GM19328 (cell line): ENCODE measurements around the gene PPIF.
"Not testable (repeated sequence)": the region's sequence is repeated elsewhere in the genome, so short reads cannot be mapped to it uniquely, and the experiment has no call there.

Experiments used
- ATAC-seq: cut with Tn5 transposase; IDR thresholded peaks from one replicate; pipeline ENCODE4 v1.9.1; 2021; ENCODE audit warnings: mild to moderate bottlenecking, moderate library complexity; ENCODE audit not compliant: unreplicated experiment

Gene PPIF

DNA sequence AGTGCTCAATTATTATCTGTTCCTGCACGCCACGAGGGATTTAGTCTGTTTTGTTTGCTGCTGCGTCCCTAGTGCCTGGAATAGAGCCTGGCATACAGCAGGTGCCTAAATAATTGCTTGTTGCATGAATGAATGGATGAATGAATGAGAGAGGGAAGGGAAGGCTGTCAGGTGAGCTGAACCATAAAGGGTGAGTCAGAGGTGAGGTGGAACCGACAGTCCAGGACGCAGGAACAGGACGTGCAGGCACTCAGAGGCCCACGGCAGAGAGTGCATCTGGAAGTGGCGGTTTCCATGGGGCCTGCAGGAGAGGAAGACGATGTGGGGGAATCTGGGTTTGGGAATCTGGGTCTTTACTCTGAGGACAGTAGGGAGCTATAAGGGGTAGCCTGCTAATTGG is 17.7 kb upstream of the PPIF start:
- ATAC-seq, result no peak

DNA sequence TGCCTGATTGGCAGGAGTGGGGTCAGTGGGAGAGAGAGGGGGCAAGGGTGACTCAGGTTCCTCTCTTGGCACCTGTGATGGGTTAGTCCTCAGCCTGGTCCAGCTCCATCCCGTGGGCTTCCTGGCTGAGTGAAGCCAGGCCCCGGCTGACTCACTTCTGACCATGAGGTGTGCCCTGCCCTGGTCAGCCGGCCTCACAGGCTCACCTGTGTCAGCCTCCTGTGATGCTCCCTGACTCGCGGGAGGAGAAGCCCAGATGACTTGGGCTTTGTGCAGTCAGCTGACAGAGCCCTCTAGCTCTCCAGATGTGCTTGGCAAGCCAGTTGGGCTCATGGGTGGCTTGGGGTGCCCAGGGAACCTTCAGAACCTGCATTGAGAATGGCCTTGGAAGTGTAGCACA is 16.0 kb upstream of the PPIF start:
- ATAC-seq, result no peak

DNA sequence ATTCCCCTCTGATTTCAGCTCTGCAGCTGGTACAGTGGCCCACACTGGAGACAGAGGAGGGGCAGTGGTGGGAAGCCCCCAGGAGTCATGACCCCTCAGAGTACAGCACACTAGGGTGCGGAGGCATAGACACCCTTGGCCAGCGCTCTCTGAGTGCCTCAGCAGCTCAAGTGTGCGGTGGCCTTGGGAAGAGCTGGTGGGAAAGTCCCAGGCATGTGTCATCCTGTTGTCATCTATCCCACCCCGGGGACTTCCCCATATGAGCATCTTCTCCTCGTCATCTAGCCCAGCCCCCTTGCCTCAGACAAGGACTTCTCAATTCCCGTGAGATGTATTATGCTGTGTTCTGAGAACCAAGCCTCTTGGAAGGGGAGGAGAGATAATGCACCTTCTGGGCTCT is 15.6 kb upstream of the PPIF start:
- no peak for ATAC-seq

DNA sequence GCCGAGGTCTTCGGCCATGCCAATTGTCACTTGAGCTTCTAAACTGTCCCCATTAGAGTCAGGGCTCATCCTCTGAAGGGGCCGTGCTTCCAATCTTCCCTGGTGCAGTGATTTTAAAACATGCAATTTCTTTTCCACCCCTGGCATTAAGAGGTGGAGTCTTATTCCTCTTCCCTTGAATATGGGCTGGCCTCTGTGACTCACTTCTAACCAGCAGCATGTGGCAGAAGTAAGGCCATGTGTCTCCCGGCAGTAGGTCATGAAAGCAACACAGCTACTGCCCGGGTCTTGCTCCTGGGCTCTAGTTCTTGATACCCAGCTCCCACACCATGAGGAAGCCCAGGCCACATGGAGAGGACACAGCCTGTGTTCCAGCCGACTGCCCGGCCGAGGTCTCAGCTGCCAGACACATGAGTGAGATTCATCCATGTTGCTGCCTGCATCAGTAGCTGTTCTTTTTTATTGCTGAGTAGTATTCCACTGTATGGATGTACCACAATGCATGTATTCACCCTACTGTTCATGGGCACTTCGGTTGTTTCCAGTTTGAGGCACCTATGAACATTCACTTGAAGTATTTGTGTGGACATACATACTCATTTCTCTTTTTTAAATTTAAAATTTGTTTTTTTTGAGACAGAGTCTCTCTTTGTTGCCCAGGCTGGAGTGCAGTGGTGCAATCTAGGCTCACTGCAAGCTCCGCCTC is 14.5 kb upstream of the PPIF start:
- not testable (repeated sequence) for ATAC-seq

DNA sequence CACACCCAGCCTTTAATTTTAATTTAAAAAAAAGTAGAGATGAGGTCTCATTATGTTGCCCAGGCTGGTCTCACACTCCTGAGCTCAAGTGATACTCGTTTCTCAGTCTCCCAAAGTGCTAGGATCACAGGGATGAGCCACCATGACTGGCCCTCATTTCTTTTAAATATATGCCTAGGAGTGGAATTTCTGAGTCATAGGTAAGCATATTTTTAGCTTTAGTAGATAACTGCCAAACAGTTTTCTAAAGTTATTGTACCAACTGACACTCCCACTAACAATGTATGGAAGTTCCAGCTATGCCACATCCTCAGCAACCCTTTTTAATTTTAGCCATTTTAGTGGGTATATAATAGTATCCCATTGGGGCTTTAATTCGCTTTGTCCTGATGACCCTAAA is 13.8 kb upstream of the PPIF start:
- ATAC-seq, result no peak

DNA sequence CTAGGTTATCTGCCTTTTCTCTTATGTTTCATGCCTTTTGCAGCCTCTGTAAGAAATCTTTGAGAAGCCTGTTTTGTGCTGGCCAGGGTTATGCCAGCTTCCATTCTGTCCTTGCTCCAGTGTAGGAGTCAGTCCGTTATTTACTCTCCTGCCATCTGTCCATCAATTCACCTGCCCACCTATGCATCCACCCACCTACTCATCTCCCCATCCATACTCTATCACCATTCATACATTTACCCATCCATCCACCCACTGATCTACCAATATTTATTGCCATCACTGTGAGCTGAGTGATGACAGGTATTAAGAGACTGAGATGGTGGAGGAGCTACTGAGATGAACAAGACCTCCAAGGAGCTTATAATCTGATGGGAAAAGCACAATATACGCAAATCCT is 12.7 kb upstream of the PPIF start:
- ATAC-seq, result no peak

DNA sequence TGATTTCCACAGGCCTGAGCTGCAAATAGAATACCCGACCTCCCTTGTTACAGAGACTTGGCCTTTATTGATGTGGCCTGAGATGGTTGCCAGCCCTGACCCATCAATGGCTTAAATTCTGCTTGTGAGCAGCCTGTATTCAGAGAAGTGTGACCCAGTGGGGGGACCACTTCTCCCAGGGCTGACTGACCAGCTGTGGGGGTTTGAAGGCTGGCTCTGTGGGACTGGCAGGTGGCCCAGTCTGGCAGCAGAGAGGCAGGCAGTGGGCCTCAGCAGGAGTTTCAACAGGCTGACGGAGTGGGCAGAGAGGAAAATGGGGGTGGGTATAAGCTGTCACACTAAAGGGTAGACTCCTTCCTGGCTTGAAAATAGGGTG is 12.2 kb upstream of the PPIF start:
- ATAC-seq, result no peak

DNA sequence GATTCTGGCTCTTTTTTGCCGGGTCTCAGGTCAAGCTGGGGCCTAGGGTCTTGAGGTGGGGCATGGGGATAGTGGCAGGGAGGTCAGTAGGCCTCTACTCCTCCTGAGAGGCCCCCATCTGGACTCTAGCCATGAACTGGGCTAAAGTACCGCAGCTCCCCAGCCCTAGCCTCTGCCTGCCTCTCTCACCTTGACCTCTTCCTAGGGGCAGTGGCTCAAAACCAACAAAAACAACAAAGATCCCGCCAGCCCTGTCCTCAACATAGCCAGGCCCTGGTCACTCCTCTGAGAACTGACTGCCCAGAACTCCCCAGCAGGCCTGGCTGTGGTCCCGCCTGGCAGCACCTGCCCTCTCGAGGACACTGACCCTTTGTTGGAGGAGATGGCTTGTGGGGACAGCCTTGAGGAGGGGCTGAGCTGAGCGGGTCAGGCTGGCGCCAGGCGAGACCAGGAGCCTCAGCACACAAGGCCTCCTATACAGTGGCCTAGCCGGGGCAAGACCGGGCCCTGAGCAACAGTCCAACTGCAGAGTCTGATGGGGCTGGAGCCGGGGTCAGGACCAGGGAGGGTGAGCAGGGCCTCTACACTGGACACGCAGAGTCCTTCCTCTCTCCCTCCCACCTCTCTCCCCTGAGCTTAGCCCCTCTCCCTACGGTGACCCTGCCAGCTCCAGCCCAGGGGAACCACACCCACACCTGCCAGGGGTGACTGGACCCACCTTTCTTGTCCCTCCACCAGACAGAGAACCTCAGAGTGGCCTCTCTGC is 11.6 kb upstream of the PPIF start:
- ATAC-seq, result no peak

DNA sequence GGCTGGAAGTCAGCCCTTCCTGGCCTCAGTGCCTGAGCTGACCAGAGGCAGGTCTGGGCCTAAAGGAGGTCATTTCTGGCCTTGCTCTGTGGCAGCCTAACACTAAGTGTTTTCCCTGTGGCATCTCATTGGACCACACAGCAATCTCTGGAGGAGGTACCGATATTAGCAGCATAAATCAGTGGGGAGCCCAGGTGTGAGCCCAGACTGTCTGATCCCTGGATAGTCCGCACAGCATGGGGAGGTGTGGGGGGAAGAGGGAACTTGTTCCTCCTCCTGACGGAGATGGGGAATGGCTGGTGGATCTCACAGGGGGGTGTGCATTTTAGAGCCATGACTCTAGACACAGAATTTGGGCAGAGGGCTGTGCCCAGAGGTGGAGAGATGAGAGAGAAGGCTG is 11.0 kb upstream of the PPIF start:
- ATAC-seq, result no peak

DNA sequence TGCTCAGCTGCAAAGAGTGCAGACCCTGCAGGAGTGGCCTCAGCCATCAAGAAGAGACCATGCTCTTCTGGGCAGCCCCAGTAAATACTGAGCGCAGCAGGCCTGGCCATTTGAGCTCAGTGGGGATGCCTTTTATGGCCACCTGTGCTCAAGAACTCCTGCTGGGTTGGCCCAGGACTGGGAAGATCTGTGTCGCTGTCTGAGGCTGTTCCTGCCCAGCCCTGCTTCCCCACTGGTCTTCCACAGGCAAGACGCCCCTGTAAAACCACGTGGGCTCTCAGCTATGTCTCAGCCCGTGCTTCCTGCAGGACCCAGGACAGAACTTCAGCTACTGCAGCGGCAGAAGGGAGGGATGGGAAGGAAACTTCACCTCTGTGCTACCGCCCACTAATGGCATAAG is 10.5 kb upstream of the PPIF start:
- ATAC-seq, result no peak

DNA sequence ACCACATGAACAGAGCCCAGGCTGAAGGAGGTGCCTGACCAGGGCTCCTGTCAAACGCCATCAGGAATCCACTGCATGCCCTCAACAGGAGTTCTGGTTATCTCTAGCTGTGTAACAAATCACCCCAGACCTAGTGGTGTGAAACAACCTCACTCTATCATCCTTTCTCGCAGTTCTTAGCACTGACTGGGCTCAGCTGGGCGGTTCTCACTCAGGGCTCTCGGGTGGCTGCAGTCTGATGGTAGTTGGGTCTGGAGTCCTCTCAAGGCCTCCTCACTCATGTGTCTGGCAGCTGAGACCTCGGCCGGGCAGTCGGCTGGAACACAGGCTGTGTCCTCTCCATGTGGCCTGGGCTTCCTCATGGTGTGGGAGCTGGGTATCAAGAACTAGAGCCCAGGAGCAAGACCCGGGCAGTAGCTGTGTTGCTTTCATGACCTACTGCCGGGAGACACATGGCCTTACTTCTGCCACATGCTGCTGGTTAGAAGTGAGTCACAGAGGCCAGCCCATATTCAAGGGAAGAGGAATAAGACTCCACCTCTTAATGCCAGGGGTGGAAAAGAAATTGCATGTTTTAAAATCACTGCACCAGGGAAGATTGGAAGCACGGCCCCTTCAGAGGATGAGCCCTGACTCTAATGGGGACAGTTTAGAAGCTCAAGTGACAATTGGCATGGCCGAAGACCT is 9.3 kb upstream of the PPIF start:
- not testable (repeated sequence) for ATAC-seq

DNA sequence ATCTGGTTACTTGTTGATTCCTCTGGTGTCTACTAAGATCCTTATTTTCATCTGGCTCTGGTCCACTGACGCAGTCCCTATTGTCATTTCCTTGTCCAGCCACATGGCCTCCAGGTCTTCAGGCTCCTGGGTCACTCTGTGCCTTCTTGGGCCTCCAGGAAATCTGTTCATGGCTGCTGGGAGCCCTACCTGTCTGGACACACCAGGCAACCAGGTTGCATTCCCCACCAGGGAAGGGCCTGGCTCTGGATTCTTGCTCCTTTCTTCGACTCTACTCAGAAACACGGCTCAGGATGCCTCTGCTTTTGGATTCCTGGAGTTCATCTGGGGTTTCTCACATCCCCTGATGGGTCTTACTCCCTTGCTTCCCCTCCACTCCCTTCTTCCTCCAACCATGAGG is 8.0 kb upstream of the PPIF start:
- ATAC-seq, result no peak

DNA sequence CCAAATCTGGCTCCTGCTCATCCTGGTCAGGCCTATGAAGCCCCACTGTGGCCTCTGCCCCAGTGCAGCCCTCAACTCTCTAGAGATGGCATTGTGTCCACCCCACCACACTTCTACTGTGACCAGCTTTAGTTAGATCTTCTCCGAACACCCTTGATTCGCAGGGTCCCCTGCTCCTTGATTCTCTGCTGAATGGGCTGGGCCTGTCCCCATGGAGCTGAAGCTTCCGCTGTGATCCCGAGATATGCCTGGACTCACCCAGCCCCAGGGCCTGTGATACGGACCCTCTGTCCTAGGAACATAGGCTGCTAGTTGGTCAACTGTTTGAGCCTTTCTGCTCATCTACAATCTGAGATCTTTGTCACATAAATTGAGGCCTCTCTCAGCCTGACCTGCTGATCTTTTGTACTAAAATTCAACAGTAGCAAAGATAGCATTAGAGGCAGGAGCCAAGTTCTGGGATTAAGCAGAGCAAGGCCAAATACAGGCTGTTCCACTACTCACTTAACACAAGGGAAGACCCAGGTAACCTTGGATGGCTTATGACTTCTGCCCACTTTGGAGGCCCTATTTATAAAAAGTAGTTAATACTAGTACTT is 6.5 kb upstream of the PPIF start:
- ATAC-seq, result no peak

DNA sequence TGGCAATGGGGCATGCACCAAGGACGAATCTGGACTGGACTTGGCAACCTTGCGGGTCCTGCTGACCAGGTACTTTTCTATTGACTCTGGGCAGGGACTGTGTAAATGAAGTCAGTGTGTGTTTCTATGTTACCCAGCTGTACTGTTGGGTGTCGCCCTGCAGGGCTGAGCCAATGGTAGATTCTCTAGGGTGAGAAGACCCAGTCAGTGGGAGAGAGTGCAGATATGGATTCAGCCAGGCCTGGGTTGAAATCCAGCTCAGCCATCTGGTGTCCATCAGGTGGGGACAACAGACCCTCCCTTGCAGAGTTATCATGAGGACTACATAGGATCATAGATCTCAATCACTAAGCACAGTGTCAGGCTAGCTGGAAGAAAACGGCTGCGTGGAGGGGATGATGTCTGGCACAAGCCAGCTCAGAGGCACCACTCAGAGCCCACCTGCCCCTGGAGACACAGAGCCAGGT is 4.9 kb upstream of the PPIF start:
- no peak for ATAC-seq

DNA sequence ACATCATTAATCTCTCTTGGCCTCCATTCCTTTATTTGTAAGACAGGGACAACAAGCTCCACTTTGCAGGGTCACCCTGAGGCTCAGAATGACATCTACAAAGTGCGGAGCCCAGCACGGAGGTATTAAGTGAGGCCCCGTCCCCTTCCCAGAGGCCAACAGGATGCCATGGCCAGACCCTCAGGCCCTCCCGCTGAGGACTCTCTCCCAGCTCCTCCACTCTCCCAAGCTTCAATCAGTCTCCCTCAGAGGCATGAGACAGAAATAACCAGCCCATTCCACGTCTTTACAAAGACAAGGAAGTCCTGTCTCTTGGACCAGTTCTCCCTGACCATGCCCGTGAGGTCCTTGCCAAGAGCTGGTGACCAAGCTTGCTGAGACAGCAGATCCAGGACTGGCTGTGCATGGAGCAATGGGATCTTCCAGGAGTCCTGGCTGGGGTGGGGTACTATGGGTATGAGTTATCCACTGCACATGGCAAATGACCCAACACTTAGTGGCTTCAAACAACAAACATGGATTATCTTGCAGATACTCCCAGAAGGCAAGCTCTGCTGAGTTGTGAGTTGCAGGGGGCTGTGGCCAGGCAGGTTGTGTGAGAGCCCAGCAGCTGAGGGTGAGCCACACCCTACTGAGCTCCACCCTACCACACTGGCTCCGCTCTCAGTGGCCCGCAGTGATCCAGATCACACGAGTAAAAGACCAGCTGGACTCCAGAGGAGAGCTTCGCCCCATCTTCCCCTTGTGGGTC is 4.3 kb upstream of the PPIF start:
- no peak for ATAC-seq

DNA sequence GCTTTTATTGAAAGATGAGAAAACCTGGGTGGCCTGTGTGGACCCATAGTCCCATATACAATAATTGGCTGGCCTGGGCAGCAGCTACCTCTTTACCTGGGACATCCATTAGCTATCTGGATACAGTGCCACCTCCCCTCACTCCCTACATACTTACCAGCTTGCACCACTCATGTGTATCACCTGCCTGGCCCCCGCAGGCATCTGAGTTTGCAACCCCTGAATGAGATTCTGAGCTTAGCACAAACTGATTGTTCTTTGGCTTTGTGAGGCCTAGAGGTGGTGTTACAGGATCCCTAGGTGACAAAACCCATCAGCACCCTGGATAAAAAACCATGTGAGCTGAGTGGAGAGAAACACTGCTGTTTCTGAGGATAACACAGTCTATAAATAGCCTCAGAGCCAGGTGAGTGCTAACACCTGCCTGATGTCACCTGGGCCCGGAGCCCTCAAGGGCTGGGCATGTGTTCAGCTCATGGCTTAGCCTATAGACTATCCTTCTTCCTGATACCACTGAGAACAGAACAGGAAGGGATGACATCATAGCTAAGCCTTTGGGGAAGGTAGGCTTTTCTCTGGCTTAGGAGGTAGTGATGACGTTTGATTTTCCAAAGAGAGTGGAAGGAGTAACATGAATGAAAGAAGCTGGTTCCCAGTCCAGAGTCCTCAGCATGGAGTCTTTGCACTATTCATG is 2.6 kb upstream of the PPIF start:
- no peak for ATAC-seq

DNA sequence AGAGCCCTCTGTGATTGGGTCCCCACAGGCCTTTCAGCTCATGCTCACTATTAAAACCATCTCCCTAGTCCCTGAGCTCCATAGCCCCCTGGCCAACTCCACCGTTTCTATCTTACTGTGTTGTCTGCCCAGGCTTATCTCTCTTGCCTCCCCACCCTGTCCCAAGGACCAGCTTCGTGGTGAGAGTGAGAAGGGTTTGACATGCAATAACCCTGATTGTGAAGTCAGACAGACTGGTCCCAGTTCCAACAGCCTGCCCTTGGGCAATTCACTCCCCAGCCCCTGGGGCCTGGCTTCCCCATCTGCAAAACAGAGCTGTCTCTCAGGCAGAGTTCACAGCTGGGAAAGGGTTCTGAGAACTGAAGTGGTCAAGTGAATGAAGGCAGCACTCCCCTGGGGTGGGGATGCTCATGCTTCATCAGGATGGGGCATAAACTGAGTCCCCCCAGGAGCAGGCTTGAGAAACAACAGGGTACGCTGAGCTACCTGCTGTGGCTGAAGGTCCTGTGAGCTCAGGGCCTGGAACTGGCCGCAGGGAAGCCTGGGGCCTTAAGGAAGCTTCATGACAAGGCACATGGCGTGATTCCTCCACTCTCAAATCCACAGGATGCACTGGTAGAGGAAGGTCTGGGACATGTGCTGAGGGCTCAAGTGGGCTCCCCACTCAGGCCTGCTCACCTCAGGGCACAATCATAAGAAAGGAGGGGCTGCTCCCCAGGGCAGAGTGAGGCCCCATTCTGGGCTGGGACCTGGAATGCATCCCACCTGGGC is 1.8 kb upstream of the PPIF start:
- no peak for ATAC-seq

DNA sequence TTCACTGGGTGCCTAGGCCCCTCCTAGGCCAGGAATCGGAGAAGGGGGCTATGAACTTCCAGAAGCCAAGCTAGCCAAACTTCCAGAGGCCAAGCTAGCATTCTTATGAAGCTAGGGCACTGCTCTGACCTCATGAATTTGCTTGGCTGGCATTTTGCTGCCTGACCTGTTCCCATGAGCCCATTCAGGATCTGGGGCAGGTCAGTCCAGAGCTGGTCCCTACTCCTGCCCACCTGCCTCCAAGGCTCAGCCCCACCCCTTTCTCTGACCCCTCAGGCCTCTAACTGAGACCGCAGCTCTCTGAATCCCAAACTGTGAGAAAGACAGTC is 1.3 kb upstream of the PPIF start:
- no peak for ATAC-seq

DNA sequence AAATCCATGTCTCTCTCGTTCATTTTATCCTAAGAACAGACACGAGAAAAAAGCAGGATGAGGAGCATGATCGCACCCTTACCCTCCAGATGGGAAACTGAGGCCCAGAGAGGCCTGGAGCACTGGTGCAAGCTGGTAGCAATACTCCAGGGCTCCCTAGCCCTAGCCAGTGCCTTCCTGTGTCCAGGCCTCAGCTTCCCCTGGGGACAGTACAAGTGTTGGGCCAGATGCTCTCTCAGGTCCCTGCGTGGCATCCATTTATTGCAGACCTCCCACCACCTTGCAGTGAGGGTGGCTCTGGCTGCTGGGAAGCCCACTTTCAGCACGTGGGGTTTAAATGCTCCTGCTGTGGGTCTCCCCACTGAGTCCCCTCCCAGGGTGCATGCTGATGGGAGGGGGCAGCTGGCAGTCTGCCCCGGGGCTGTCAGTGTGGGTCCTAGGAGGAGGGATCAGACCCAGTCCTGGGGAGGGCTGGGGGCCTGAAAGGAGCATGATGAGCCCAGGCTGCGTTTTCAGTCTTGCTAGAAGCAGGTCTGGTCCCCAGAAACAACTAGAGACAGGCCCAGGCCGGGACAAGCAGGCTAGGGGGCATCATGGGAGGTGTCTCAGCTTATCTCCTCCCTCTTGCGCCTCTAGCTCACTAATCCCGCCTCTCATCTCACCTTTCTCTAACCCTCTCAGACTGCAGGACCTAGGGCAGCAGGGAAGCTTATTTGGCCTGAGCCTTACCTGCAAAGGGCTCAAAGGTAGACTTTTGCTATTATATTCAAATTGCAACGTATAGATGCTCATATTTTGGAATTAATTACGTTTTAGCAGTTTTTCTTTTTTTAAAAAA is 662 bp upstream of the PPIF start:
- ATAC-seq, result no peak
